ENCODE measurements around the gene SIAE.

DNA sequence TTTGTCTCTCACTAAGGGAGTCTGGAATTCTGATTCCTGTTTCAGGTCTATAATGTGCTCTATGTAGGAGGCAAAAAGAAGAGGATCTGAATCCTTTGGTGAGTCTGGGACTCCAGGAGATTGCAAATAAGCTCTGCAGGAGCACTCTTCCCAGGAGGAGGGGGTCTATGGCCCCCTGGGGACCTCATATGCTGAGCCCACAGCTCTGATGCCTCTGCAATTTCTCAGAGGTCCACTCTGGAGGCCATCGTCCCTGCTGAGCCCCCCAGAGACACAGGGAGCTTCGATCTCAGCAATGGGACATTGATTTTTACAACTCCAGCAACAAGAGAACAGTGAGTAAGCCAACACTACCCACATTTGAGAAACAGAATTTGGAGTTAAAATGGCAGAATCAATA is 46.0 kb upstream of the SIAE start:
- TF ChIP-seq, protein P1, sequence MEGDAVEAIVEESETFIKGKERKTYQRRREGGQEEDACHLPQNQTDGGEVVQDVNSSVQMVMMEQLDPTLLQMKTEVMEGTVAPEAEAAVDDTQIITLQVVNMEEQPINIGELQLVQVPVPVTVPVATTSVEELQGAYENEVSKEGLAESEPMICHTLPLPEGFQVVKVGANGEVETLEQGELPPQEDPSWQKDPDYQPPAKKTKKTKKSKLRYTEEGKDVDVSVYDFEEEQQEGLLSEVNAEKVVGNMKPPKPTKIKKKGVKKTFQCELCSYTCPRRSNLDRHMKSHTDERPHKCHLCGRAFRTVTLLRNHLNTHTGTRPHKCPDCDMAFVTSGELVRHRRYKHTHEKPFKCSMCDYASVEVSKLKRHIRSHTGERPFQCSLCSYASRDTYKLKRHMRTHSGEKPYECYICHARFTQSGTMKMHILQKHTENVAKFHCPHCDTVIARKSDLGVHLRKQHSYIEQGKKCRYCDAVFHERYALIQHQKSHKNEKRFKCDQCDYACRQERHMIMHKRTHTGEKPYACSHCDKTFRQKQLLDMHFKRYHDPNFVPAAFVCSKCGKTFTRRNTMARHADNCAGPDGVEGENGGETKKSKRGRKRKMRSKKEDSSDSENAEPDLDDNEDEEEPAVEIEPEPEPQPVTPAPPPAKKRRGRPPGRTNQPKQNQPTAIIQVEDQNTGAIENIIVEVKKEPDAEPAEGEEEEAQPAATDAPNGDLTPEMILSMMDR (IDR thresholded peaks at IDR 0.05 in 8 of 11, conservative IDR thresholded peaks at IDR 0.05 in 3 of 11) = no peak
- TF ChIP-seq POLR2A (IDR thresholded peaks at IDR 0.05) = no peak

Measured in spleen (tissue), 7 donors.